Measurements from ENCODE around the gene SEC24A. TPM values are rescaled to one million over a fixed set of nuclear protein-coding genes. Genes with fewer than 3 reads are reported as not detected.

The SEC24A gene
- total RNA-seq, result 17.7 and 28.3 TPM in 2 replicates

DNA sequence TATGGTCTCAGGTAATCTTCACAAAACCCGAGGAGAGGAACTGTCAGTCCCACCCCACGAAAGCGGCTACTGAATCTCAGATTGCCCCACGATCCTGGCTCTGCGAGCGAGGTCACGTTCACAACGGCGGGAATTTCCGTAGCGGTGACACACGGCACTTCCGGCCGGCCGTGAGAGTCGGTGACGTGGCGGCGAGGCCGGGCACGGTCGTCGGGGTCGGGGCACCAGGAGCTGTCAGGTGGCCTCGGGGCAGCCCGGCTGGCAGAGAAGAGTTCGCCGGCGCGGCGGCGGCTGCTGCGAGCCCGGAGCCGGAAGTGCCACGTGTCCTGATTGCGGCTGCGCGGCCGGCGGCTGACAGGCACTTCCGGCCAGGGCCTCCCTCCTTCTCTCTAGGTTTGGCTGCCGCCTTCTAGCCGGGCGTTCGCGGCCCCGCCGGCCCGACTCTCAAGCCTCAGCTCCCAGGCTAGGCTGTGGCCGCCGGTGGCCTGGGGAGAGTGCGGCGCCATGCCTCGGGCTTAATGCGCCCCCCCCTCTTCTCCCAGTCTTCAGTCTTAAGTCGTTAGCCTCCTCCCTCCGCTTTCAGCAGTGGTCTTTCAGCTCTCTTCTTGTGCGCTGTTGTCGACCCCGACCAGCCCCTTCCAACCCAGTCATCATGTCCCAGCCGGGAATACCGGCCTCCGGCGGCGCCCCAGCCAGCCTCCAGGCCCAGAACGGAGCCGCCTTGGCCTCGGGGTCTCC is at the start of gene SEC24A:
Gene SEC24A, plus strand, starts transcription at position 361 of the 738 bp plus-strand sequence. Its CDS starts 292 bp downstream, at position 653.

DNA sequence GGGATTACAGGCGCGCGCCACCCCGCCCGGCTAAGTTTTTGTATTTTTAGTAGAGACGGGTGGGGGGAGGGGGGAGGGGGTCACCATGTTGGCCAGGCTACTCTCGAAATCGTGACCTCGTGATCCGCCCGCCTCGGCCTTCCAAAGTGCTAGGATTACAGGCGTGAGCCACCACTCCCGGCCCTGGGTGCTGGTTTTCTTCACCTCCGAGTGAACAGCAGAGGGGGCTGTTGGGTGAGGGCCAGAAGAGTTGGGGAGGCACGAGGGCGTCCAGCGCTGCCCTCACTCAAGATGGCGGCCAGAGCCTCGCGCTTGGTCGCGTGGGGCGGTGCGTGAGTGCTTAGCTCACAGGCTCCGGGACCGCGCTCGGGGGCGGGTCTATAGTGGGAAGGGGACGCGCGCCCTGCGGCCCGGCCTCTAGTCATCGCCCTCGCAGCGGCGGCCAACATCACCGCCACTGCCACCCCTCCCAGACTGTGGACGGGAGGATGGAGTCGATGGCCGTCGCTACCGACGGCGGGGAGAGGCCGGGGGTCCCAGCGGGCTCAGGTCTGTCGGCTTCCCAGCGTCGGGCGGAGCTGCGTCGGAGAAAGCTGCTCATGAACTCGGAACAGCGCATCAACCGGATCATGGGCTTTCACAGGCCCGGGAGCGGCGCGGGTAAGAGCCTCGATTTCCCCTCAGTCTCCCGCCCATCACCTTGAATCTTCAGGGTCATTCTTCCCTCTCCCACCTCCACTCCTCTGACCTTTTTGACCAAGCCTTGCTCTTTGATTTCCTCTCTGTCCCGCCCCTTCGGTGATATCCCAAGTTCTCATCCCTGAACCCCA is 89.8 kb downstream of the SEC24A start, which contains the start of gene CAMLG:
Gene CAMLG, plus strand, starts transcription at position 416 of the 830 bp plus-strand sequence. Its CDS starts 73 bp downstream, at position 489.

DNA sequence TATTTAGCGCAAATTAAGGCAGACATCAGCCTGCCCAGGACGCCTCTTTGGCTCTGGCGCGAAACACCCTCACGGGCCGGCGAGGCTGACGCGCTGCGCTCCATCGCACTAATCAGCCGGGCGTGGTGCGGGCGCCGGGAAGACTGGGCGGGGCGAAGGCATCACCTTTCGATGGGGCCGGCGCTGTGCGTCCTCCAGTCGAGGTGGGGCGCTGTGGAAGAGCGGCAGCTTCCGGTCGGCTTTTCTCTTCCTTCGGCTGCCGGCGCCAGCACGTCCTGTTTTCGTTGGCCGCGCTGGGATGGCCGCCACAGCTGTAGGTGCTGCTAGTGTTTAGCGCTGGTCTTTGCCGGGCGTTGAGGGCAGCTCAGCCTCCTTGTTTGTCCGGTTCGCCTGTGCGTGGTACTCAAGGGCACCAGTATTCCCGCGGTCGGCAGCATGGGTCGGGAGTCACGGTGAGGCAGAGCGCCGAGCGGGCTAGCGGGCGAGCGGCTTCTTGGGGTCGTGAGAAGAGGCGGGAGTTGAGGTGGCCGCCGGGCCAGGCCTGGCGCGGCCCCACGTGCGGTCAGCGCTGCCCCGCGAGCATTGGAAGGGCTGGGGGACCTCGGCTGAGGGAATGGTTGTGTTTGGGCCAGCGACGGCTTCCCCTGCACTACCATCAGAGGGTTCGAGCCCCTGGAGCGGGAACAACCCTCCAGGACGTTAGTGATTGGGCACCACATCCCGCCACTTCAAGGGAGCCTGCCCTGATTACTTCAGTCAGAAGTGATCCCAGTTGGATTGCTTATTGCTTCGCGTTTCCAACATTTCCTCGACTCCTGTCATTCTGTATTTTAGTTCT is 110.1 kb downstream of the SEC24A start, which contains the start of gene DDX46:
Gene DDX46, plus strand, starts transcription at position 276 of the 838 bp plus-strand sequence. Its CDS starts 160 bp downstream, at position 436.

Small RNA genes within 50 kb of the gene (small RNA-seq; reads per million reads assigned to genes)
- not detected for gene RNU6-1164P
- gene RNU6-1311P, result not detected
- not detected for gene RNU6-757P

Other genes starting within 250 kb of the SEC24A start
- 15.7 and 29.9 TPM in 2 replicates for gene CDKN2AIPNL, start 236.9 kb upstream of the SEC24A start, total RNA-seq
- gene JADE2, start 123.1 kb upstream of the SEC24A start, total RNA-seq, result 36.9 and 39.7 TPM in 2 replicates
- gene SAR1B, start 16.0 kb upstream of the SEC24A start, total RNA-seq, result 29.4 and 76.1 TPM in 2 replicates
- gene CAMLG, start 89.8 kb downstream of the SEC24A start, total RNA-seq, result 23.6 and 43.2 TPM in 2 replicates
- 19.2 and 28.7 TPM in 2 replicates for gene DDX46, start 110.0 kb downstream of the SEC24A start, total RNA-seq
- 31.4 and 35.5 TPM in 2 replicates for gene C5orf24, start 197.2 kb downstream of the SEC24A start, total RNA-seq
- 125 and 140 TPM in 2 replicates for gene TXNDC15, start 225.6 kb downstream of the SEC24A start, total RNA-seq